ENCODE results near the gene GRK2. TPM values are rescaled to one million over a fixed set of nuclear protein-coding genes. Genes with fewer than 3 reads are reported as not detected.

The GRK2 gene
- total and polyA plus RNA-seq, 10 donors = 119 to 301 (median 261) TPM

GRCh38 chr11:67282876-67283371 lies 16.7 kb downstream of the GRK2 start:
- H3K27me3 ChIP-seq (replicated peaks in 1 of 7) = no peaks in the 10 kb centered on the region
- TF ChIP-seq CTCF (IDR thresholded peaks at IDR 0.05 in 8 of 11, conservative IDR thresholded peaks at IDR 0.05 in 3 of 11) = no peak
- no peak for TF ChIP-seq POLR2A (IDR thresholded peaks at IDR 0.05)
- TF ChIP-seq POLR2AphosphoS5 (IDR thresholded peaks at IDR 0.05) = peak in 2 of 3 donors; percentile 23 to 44
- no peaks in the 10 kb centered on the region for H3K9me3 ChIP-seq
- H3K4me1 ChIP-seq = peaks cover 69 to 100% (median 100%) of the 10 kb centered on the region in 6 donors
- WGBS, 5 donors = 67 to 91% (median 83%) methylated on average over 9 to 11 of the region's 11 CpGs
- peak overlapping the region in 3 of 8 donors; percentile 40 to 81 (median 43) for H3K4me3 ChIP-seq
- intact Hi-C loops (cut with DNase I; ENCODE audit: low total_unique reads) = no loop called here
- peaks cover 7 to 97% (median 82%) of the 10 kb centered on the region in 6 donors for H3K36me3 ChIP-seq
- DNase-seq = peak; percentile 79
- H3K27ac ChIP-seq = peak overlapping the region; percentile 48 to 100 (median 97)

DNA sequence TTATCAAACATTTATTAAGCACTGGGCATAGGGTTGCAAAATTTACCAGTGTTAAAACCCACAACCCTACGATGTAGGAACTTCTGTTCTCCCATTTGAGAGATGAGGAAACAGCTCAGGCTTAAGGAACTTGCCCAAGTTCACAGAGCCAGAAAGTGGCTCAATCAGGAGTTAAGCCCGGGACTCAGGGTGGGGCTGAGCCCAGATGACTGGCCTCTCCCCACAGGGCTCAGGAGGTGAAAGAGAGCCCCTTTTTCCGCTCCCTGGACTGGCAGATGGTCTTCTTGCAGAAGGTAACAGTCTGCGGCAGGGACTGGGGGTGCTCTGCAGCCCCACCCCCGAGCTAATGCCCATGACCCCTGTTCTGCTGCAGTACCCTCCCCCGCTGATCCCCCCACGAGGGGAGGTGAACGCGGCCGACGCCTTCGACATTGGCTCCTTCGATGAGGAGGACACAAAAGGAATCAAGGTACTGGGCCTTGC lies 17.2 kb downstream of the GRK2 start:
- 48 to 78% (median 71%) methylated on average over 10 to 13 of the region's 13 CpGs for WGBS, 5 donors
- peak overlapping the region in 6 of 8 donors; percentile 20 to 81 (median 32) for H3K4me3 ChIP-seq
- peak; percentile 83 for DNase-seq

GRCh38 chr11:67284811-67285540 lies 18.7 kb downstream of the GRK2 start:
- peak overlapping the region; percentile 93 to 100 (median 97) for H3K27ac ChIP-seq
- DNase-seq = peak; percentile 88
- intact Hi-C loops (cut with DNase I; ENCODE audit: low total_unique reads) = no loop called here
- TF ChIP-seq POLR2AphosphoS5 (IDR thresholded peaks at IDR 0.05) (peak; percentile 31 to 66 (median 35)), POLR2A (IDR thresholded peaks at IDR 0.05) (no peak), CTCF (IDR thresholded peaks at IDR 0.05 in 8 of 11, conservative IDR thresholded peaks at IDR 0.05 in 3 of 11) (no peak)
- 65 to 86% (median 73%) methylated on average over 41 to 45 of the region's 45 CpGs for WGBS, 5 donors
- H3K27me3 ChIP-seq (replicated peaks in 1 of 7) = no peaks in the 10 kb centered on the region
- H3K9me3 ChIP-seq = no peaks in the 10 kb centered on the region
- H3K4me1 ChIP-seq = peaks cover 58 to 96% (median 92%) of the 10 kb centered on the region in 6 donors
- H3K4me3 ChIP-seq = peak overlapping the region in 7 of 8 donors; percentile 14 to 81 (median 23)
- peaks cover 2 to 77% (median 69%) of the 10 kb centered on the region in 6 donors for H3K36me3 ChIP-seq

More for the DNA sequence above, 17.2 kb downstream of the GRK2 start:
- H3K27me3 ChIP-seq (replicated peaks in 1 of 7) = no peaks in the 10 kb centered on the region
- peak overlapping the region; percentile 48 to 100 (median 97) for H3K27ac ChIP-seq
- H3K36me3 ChIP-seq = peaks cover 7 to 91% (median 82%) of the 10 kb centered on the region in 6 donors
- TF ChIP-seq CTCF (IDR thresholded peaks at IDR 0.05 in 8 of 11, conservative IDR thresholded peaks at IDR 0.05 in 3 of 11) (no peak), POLR2AphosphoS5 (IDR thresholded peaks at IDR 0.05) (peak in 1 of 3 donors; percentile 75), POLR2A (IDR thresholded peaks at IDR 0.05) (no peak)
- intact Hi-C loops (cut with DNase I; ENCODE audit: low total_unique reads) = no loop called here
- peaks cover 67 to 100% (median 100%) of the 10 kb centered on the region in 6 donors for H3K4me1 ChIP-seq
- no peaks in the 10 kb centered on the region for H3K9me3 ChIP-seq

Data from spleen (tissue), 11 donors.